ENCODE results near the gene CCDC7. TPM values are rescaled to one million over a fixed set of nuclear protein-coding genes. Genes with fewer than 3 reads are reported as not detected.

CCDC7 gene
- total RNA-seq, 2 donors from 2014 or later, result 1.9 to 4.3 TPM

- H3K27ac ChIP-seq (ENCODE audit: low read depth, low read length), result no peak overlapping the region
- H3K36me3 ChIP-seq (ENCODE audit: control insufficient read depth, insufficient read depth, low read length), result no peaks in the 10 kb centered on the region
- peaks cover 4% of the 10 kb centered on the region for H3K4me1 ChIP-seq (ENCODE audit: control insufficient read depth, insufficient read depth, low read length)
- TF ChIP-seq CTCF (conservative IDR thresholded peaks at IDR 0.05), result no peak
- no peak for DNase-seq
- Mint-ChIP-seq H3K4me3 (no peak overlapping the region), H3K27ac (no peak overlapping the region), H3K27me3 (ENCODE audit: insufficient read depth) (no peaks in the 10 kb centered on the region), H3K9me3 (no peaks in the 10 kb centered on the region), H3K4me1 (peaks cover 25% of the 10 kb centered on the region), H3K36me3 (ENCODE audit: low read depth) (no peaks in the 10 kb centered on the region)
- H3K27me3 ChIP-seq (ENCODE audit: control insufficient read depth, insufficient read depth, low read length, poor library complexity, severe bottlenecking), result no peaks in the 10 kb centered on the region
- H3K4me3 ChIP-seq (ENCODE audit: low read length), result no peak overlapping the region
- no peak overlapping the region for H3K9ac ChIP-seq (ENCODE audit: extremely low read depth, low read length, poor library complexity, severe bottlenecking)
- WGBS, 2 experiments (ENCODE audit: insufficient coverage in 1 of 2, insufficient read length in 1 of 2), result 90 to 99% methylated on average over 6 of the region's 6 CpGs
- H3K9me3 ChIP-seq (ENCODE audit: control insufficient read depth, low read length), result no peaks in the 10 kb centered on the region
Measured at GRCh38 chr10:32882076-32882475, 436.1 kb downstream of the CCDC7 start.

GRCh38 chr10:32887481-32887880 is 441.5 kb downstream of the CCDC7 start:
- no peaks in the 10 kb centered on the region for H3K36me3 ChIP-seq (ENCODE audit: control insufficient read depth, insufficient read depth, low read length)
- TF ChIP-seq CTCF (conservative IDR thresholded peaks at IDR 0.05), result no peak
- no peaks in the 10 kb centered on the region for H3K9me3 Mint-ChIP-seq
- H3K27me3 Mint-ChIP-seq (ENCODE audit: insufficient read depth), result no peaks in the 10 kb centered on the region
- no peaks in the 10 kb centered on the region for H3K27me3 ChIP-seq (ENCODE audit: control insufficient read depth, insufficient read depth, low read length, poor library complexity, severe bottlenecking)
- H3K27ac Mint-ChIP-seq, result no peak overlapping the region
- no peak overlapping the region for H3K4me3 Mint-ChIP-seq
- peak; percentile 47 for DNase-seq
- H3K9ac ChIP-seq (ENCODE audit: extremely low read depth, low read length, poor library complexity, severe bottlenecking), result no peak overlapping the region
- no peak overlapping the region for H3K27ac ChIP-seq (ENCODE audit: low read depth, low read length)
- no peaks in the 10 kb centered on the region for H3K36me3 Mint-ChIP-seq (ENCODE audit: low read depth)
- H3K9me3 ChIP-seq (ENCODE audit: control insufficient read depth, low read length), result no peaks in the 10 kb centered on the region
- H3K4me1 ChIP-seq (ENCODE audit: control insufficient read depth, insufficient read depth, low read length), result peaks cover 4% of the 10 kb centered on the region
- no peak overlapping the region for H3K4me3 ChIP-seq (ENCODE audit: low read length)
- peaks cover 18% of the 10 kb centered on the region for H3K4me1 Mint-ChIP-seq
- WGBS, 2 experiments (ENCODE audit: insufficient coverage in 1 of 2, insufficient read length in 1 of 2), result 76 to 89% methylated on average over 4 to 7 of the region's 7 CpGs

- no peak overlapping the region for H3K4me3 Mint-ChIP-seq
- no peak for TF ChIP-seq CTCF (conservative IDR thresholded peaks at IDR 0.05)
- no peaks in the 10 kb centered on the region for H3K9me3 Mint-ChIP-seq
- no peaks in the 10 kb centered on the region for H3K27me3 ChIP-seq (ENCODE audit: control insufficient read depth, insufficient read depth, low read length, poor library complexity, severe bottlenecking)
- H3K36me3 Mint-ChIP-seq (ENCODE audit: low read depth), result no peaks in the 10 kb centered on the region
- H3K36me3 ChIP-seq (ENCODE audit: control insufficient read depth, insufficient read depth, low read length), result no peaks in the 10 kb centered on the region
- peaks cover 22% of the 10 kb centered on the region for H3K4me1 Mint-ChIP-seq
- peaks cover 4% of the 10 kb centered on the region for H3K4me1 ChIP-seq (ENCODE audit: control insufficient read depth, insufficient read depth, low read length)
- DNase-seq, result no peak
- no peak overlapping the region for H3K4me3 ChIP-seq (ENCODE audit: low read length)
- 91 to 100% methylated on average over 3 to 11 of the region's 11 CpGs for WGBS, 2 experiments (ENCODE audit: insufficient coverage in 1 of 2, insufficient read length in 1 of 2)
- no peak overlapping the region for H3K27ac ChIP-seq (ENCODE audit: low read depth, low read length)
- H3K27me3 Mint-ChIP-seq (ENCODE audit: insufficient read depth), result no peaks in the 10 kb centered on the region
- H3K9me3 ChIP-seq (ENCODE audit: control insufficient read depth, low read length), result no peaks in the 10 kb centered on the region
- no peak overlapping the region for H3K27ac Mint-ChIP-seq
- no peak overlapping the region for H3K9ac ChIP-seq (ENCODE audit: extremely low read depth, low read length, poor library complexity, severe bottlenecking)
Measured at GRCh38 chr10:32888161-32888927, 442.4 kb downstream of the CCDC7 start.

Measured in endodermal cell (in vitro differentiated cells).